ENCODE results near the gene OR6B3. TPM values are rescaled to one million over a fixed set of nuclear protein-coding genes. Genes with fewer than 3 reads are reported as not detected.

The OR6B3 gene
- total RNA-seq = not detected in 2 replicates

GRCh38 chr2:240053173-240054155, at the start of gene OR6B3:
OR6B3 (minus strand) TSS chr2:240053521.

DNA sequence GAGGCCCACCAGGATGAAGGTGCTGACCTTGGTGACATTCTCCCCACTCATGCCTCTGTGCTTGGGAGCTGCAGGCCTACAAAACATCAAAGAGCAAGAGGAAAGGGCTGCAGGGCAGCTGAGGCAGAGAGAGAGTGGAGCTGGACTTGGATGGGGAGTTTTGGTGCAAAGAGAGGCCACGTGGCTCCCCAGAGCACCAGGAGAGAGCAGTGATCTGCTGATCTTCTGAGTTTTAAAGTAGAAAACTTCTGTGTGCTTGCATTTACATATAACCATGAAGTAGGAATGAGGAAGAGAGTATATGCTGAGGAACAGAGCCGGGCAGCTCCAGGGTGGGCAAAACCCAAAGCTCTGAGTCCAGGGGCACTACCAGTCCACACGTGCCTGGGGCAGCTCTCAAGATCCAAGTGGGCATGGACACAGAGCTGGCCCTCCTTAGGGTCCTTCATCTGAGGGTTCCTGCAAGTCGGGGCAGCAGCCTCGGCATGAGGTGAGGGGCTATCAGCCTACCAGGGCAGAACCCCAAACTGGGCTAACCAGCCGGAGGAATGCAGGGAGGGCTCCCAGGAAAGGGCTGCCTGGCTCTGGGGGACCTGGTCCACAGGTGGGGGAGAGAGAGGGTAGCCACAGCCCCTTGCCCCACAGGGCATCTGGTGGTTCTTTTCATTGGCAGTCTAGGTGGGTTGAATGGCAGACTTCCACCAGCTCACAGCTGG, 22.8 kb downstream of the OR6B3 start, which contains the start of gene OR6B2:
OR6B2 (minus strand) TSS at position 51 of the 716 bp plus-strand sequence; CDS start at position 51, 0 bp downstream.

Other genes starting within 250 kb of the OR6B3 start
- gene NDUFA10, start 28.2 kb downstream of the OR6B3 start, total RNA-seq = 82.1 and 90.8 TPM in 2 replicates
- gene OR6B2, start 23.1 kb downstream of the OR6B3 start, total RNA-seq = not detected in 2 replicates
- 54.1 and 108 TPM in 2 replicates for gene COPS9, start 82.8 kb upstream of the OR6B3 start, total RNA-seq
- gene OTOS, start 87.1 kb upstream of the OR6B3 start, total RNA-seq = not detected in 2 replicates